ENCODE data around the gene DAB2IP.

DNA sequence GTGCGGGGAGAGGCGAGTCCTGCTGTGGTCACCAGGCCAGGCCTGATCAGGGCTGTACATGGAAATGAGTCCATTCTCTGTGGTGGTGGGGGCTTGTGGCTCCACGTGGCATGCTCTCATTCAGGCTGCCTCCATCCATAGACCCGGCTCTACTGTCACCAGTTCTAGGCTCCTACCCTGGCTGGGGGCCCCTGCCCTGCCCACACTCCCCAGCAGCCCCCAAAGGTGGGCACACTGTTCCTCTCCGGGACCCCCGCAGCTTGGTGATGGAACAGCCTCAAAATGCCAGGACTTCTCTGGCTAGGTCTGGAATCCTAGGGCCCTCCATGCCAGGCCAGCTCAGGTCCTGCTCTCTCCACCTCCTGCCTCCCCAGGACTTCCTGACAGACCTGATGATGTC is 111.7 kb downstream of the DAB2IP start:
- TF ChIP-seq, protein P1, sequence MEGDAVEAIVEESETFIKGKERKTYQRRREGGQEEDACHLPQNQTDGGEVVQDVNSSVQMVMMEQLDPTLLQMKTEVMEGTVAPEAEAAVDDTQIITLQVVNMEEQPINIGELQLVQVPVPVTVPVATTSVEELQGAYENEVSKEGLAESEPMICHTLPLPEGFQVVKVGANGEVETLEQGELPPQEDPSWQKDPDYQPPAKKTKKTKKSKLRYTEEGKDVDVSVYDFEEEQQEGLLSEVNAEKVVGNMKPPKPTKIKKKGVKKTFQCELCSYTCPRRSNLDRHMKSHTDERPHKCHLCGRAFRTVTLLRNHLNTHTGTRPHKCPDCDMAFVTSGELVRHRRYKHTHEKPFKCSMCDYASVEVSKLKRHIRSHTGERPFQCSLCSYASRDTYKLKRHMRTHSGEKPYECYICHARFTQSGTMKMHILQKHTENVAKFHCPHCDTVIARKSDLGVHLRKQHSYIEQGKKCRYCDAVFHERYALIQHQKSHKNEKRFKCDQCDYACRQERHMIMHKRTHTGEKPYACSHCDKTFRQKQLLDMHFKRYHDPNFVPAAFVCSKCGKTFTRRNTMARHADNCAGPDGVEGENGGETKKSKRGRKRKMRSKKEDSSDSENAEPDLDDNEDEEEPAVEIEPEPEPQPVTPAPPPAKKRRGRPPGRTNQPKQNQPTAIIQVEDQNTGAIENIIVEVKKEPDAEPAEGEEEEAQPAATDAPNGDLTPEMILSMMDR (IDR thresholded peaks at IDR 0.05; ENCODE audit: low read depth, low read length, poor library complexity, severe bottlenecking), result no peak
- TF ChIP-seq EZH2phosphoT487 (IDR thresholded peaks at IDR 0.05; ENCODE audit: borderline replicate concordance, low read length), result no peak
